Type B pancreatic cell (in vitro differentiated cells): ENCODE measurements around the gene MNX1. TPM values are rescaled to one million over a fixed set of nuclear protein-coding genes. Genes with fewer than 3 reads are reported as not detected.

Experiments
- DNase-seq: peaks from one replicate; pipeline ENCODE4 v3.0.0; 2021; ENCODE audit warnings: mixed read lengths; ENCODE audit not compliant: unreplicated experiment; ENCODE audit errors: extremely low spot score
- H3K27ac Mint-ChIP-seq: 2 replicates; pipeline ENCODE4 v1.8.0; 2021; ENCODE audit warnings: mild to moderate bottlenecking, mixed read lengths
- H3K27me3 Mint-ChIP-seq: 2 replicates; pipeline ENCODE4 v1.8.0; 2021; ENCODE audit warnings: mixed read lengths
- H3K36me3 Mint-ChIP-seq: 2 replicates; pipeline ENCODE4 v1.8.0; 2021; ENCODE audit warnings: mixed read lengths
- H3K4me1 Mint-ChIP-seq: one replicate; pipeline ENCODE4 v1.8.0; 2021; ENCODE audit warnings: mixed read lengths; ENCODE audit not compliant: unreplicated experiment
- H3K4me3 Mint-ChIP-seq: 2 replicates; pipeline ENCODE4 v1.8.0; 2021; ENCODE audit warnings: mild to moderate bottlenecking, mixed read lengths
- H3K9me3 Mint-ChIP-seq: 2 replicates; pipeline ENCODE4 v1.8.0; 2021; ENCODE audit warnings: mixed read lengths
- CTCF ChIP-seq: fragments of 200-600 bp; sonication (generic); conservative IDR thresholded peaks from 2 replicates; pipeline ENCODE4 v1.5.0; 2021; ENCODE audit warnings: antibody characterized with exemption, mild to moderate bottlenecking
- total RNA-seq: library from RNA; stranded (reverse); gene quantifications from 2 replicates; pipeline ENCODE4 v1.2.1, GENCODE V29; 2021; ENCODE audit warnings: low replicate concordance

Gene MNX1
- total RNA-seq, 1 donor from 2014 or later = 14.9 TPM

GRCh38 chr7:157032644-157033482 lies 22.4 kb upstream of the MNX1 start:
- Mint-ChIP-seq H3K36me3 (no peaks in the 10 kb centered on the region), H3K4me1 (no peaks in the 10 kb centered on the region), H3K9me3 (peaks cover 14% of the 10 kb centered on the region), H3K27me3 (peaks cover 76% of the 10 kb centered on the region), H3K27ac (no peak overlapping the region), H3K4me3 (no peak overlapping the region)
- TF ChIP-seq CTCF = no peak
- DNase-seq = no peak

GRCh38 chr7:157032128-157032527 lies 21.7 kb upstream of the MNX1 start:
- H3K4me1 Mint-ChIP-seq = no peaks in the 10 kb centered on the region
- no peaks in the 10 kb centered on the region for H3K36me3 Mint-ChIP-seq
- H3K9me3 Mint-ChIP-seq = peaks cover 13% of the 10 kb centered on the region
- TF ChIP-seq CTCF = no peak
- DNase-seq = no peak
- no peak overlapping the region for H3K4me3 Mint-ChIP-seq
- no peak overlapping the region for H3K27ac Mint-ChIP-seq
- peaks cover 78% of the 10 kb centered on the region for H3K27me3 Mint-ChIP-seq

- H3K36me3 Mint-ChIP-seq = no peaks in the 10 kb centered on the region
- H3K4me3 Mint-ChIP-seq = no peak overlapping the region
- peaks cover 85% of the 10 kb centered on the region for H3K27me3 Mint-ChIP-seq
Observed at GRCh38 chr7:157028199-157028903, 17.9 kb upstream of the MNX1 start.

GRCh38 chr7:157027568-157028198 lies 17.2 kb upstream of the MNX1 start:
- TF ChIP-seq CTCF = no peak
- peaks cover 3% of the 10 kb centered on the region for H3K4me1 Mint-ChIP-seq
- no peaks in the 10 kb centered on the region for H3K36me3 Mint-ChIP-seq
- no peak overlapping the region for H3K4me3 Mint-ChIP-seq
- peak overlapping the region; percentile 10 for H3K27ac Mint-ChIP-seq
- no peaks in the 10 kb centered on the region for H3K9me3 Mint-ChIP-seq
- peaks cover 86% of the 10 kb centered on the region for H3K27me3 Mint-ChIP-seq
- DNase-seq = no peak

More at GRCh38 chr7:157028199-157028903, 17.9 kb upstream of the MNX1 start:
- no peak for DNase-seq
- H3K4me1 Mint-ChIP-seq = no peaks in the 10 kb centered on the region
- no peak for TF ChIP-seq CTCF
- no peaks in the 10 kb centered on the region for H3K9me3 Mint-ChIP-seq
- H3K27ac Mint-ChIP-seq = peak overlapping the region; percentile 10

- H3K27me3 Mint-ChIP-seq = peaks cover 87% of the 10 kb centered on the region
- H3K27ac Mint-ChIP-seq = no peak overlapping the region
- H3K4me1 Mint-ChIP-seq = peaks cover 6% of the 10 kb centered on the region
- H3K36me3 Mint-ChIP-seq = no peaks in the 10 kb centered on the region
- H3K9me3 Mint-ChIP-seq = no peaks in the 10 kb centered on the region
- no peak for TF ChIP-seq CTCF
- H3K4me3 Mint-ChIP-seq = no peak overlapping the region
- DNase-seq = no peak
Observed at GRCh38 chr7:157024716-157025115, 14.3 kb upstream of the MNX1 start.
